ENCODE measurements around the gene PLXNA1. TPM values are rescaled to one million over a fixed set of nuclear protein-coding genes. Genes with fewer than 3 reads are reported as not detected.

Gene PLXNA1
- total and polyA plus RNA-seq, 9 of the 15 experiments (the other 6 are each of a cell fraction or from before 2014, with no cell fraction given), result 0.23 to 59.9 (median 16.8) TPM

DNA sequence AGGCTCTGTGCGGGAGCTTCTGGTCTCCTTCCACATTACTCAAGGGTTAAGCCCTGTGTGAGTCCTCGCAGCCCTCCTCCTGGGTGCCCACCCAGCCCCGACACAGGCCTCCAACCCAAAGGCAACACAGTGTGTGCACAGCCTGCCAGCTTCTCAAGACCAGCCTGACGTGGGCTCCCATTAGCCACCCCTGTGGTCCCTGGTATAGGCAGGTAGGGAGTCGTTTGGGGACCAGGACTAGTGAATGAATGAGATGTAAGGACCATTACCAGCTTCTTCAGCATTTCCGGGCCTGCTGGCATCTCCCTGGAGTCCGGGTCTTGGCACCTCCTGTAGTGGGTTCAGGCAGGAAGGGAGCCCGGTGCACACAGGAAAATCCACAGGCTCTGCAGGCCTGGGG, 20.2 kb upstream of the PLXNA1 start:
- BruUV-seq (replicated peaks), result no TSS peak
- no peaks in the 10 kb centered on the region; the same call in 2 of the 3 replicates for H3K79me2 ChIP-seq (ENCODE audit: control insufficient read depth, insufficient read depth, low read length)
- peaks cover 9 to 21% of the 10 kb centered on the region in 2 experiments; a peak in 4 of 5 replicates for H3K4me1 ChIP-seq (replicated peaks in 1 of 2; ENCODE audit: control insufficient read depth in 2 of 2, insufficient read depth in 2 of 2, low read length in 2 of 2)
- no peak for DNase-seq (ENCODE audit: extremely low read depth in 1 of 4, low spot score in 3 of 4)
- in situ Hi-C loops (cut with MboI) (no loop called here), intact Hi-C loops (cut with micrococcal nuclease) (no loop called here)
- WGBS (ENCODE audit: insufficient coverage, low coverage, missing lambda C conversion rate), result 76% methylated on average over 6 of the region's 8 CpGs
- H3K27ac ChIP-seq (ENCODE audit: extremely low read depth, low read depth, low read length), result no peak overlapping the region
- no peaks in the 10 kb centered on the region for H3K9me1 ChIP-seq (ENCODE audit: control insufficient read depth, insufficient read depth, low read length)
- no peak overlapping the region for H2AFZ ChIP-seq (ENCODE audit: low read depth, low read length)
- FAIRE-seq, result no peak
- H3K4me2 ChIP-seq (ENCODE audit: insufficient read depth, low read length), result no peak overlapping the region
- ATAC-seq, result no peak
- no peaks in the 10 kb centered on the region for H3K36me3 ChIP-seq (ENCODE audit: control insufficient read depth, insufficient read depth, low read length)
- ChIA-PET CTCF (ENCODE audit: low intra/inter-chr PET ratio) (no interaction called here), POLR2A (interaction anchor here (1.1 kb wide), 1 partner anchor 35 kb away, joined by 4 read pairs; no protein-coding TSS in a partner anchor)
- H3K9me3 ChIP-seq (replicated peaks; ENCODE audit: control insufficient read depth, insufficient read depth, low read depth, low read length), result no peaks in the 10 kb centered on the region
- H3K27me3 ChIP-seq (ENCODE audit: control insufficient read depth in 2 of 2, insufficient read depth in 2 of 2, low read length in 2 of 2), result no peaks in the 10 kb centered on the region
- TF ChIP-seq NFIC (IDR thresholded peaks at IDR 0.05), result no peak
- TF ChIP-seq, protein P1, sequence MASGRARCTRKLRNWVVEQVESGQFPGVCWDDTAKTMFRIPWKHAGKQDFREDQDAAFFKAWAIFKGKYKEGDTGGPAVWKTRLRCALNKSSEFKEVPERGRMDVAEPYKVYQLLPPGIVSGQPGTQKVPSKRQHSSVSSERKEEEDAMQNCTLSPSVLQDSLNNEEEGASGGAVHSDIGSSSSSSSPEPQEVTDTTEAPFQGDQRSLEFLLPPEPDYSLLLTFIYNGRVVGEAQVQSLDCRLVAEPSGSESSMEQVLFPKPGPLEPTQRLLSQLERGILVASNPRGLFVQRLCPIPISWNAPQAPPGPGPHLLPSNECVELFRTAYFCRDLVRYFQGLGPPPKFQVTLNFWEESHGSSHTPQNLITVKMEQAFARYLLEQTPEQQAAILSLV (tag; IDR thresholded peaks at IDR 0.05), result no peak
- no peak for TF ChIP-seq ZBTB8A (IDR thresholded peaks at IDR 0.05; ENCODE audit: partially characterized antibody)
- no peak for TF ChIP-seq HLTF (IDR thresholded peaks at IDR 0.05)
- TF ChIP-seq RBM25 (IDR thresholded peaks at IDR 0.05; ENCODE audit: low read depth, low read length, severe bottlenecking), result no peak
- TF ChIP-seq THRA (IDR thresholded peaks at IDR 0.05), result no peak
- TF ChIP-seq CREBBP (IDR thresholded peaks at IDR 0.05; ENCODE audit: low read depth, low read length), result no peak
- no peak for TF ChIP-seq ZNF175 (CRISPR knock-in tag; IDR thresholded peaks at IDR 0.05; ENCODE audit: low read depth)
- no peak for TF ChIP-seq DDX20 (tag; IDR thresholded peaks at IDR 0.05; ENCODE audit: low read depth)
- no peak for TF ChIP-seq KDM1A (IDR thresholded peaks at IDR 0.05)
- TF ChIP-seq, protein P2, sequence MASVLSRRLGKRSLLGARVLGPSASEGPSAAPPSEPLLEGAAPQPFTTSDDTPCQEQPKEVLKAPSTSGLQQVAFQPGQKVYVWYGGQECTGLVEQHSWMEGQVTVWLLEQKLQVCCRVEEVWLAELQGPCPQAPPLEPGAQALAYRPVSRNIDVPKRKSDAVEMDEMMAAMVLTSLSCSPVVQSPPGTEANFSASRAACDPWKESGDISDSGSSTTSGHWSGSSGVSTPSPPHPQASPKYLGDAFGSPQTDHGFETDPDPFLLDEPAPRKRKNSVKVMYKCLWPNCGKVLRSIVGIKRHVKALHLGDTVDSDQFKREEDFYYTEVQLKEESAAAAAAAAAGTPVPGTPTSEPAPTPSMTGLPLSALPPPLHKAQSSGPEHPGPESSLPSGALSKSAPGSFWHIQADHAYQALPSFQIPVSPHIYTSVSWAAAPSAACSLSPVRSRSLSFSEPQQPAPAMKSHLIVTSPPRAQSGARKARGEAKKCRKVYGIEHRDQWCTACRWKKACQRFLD (CRISPR knock-in tag; IDR thresholded peaks at IDR 0.05), result no peak
- TF ChIP-seq RBFOX2 (IDR thresholded peaks at IDR 0.05; ENCODE audit: low read depth, low read length), result no peak
- TF ChIP-seq KAT8 (IDR thresholded peaks at IDR 0.05; ENCODE audit: low read depth), result no peak
- no peak for TF ChIP-seq STAT6 (CRISPR knock-in tag; IDR thresholded peaks at IDR 0.05)
- TF ChIP-seq CHD4 (IDR thresholded peaks at IDR 0.05; ENCODE audit: insufficient read depth, insufficient replicate concordance, low read depth, low read length, poor library complexity, severe bottlenecking), result no peak
- peak overlapping the region in 1 of 2 experiments; percentile 52; a peak in 1 of 4 replicates for H3K9ac ChIP-seq (ENCODE audit: insufficient read depth in 1 of 2, low read depth in 2 of 2, low read length in 2 of 2)
- no peaks in the 10 kb centered on the region for H4K20me1 ChIP-seq (replicated peaks; ENCODE audit: control insufficient read depth, insufficient read depth, low read length)
- H3K4me3 ChIP-seq, result no peak overlapping the region

Measured in K562 (cell line).